Activated CD4-positive, alpha-beta memory T cell treated with anti-CD3 and anti-CD28 coated beads, Interleukin-2, amount 10 ng/mL, durations not matched to agents 7 days and 5 days (primary cell): ENCODE results near the gene MMP15. TPM values are rescaled to one million over a fixed set of nuclear protein-coding genes. Genes with fewer than 3 reads are reported as not detected.
A peak's percentile ranks its signal among the peaks of the same experiment; 100 is the strongest.
"Not testable (repeated sequence)": the region's sequence is repeated elsewhere in the genome, so short reads cannot be mapped to it uniquely, and the experiment has no call there.

Experiments used
- CTCF ChIA-PET: fragments of 350-600 bp; sonication (Branson Sonifier 250); formaldehyde crosslinking; loops from one replicate; lab custom pipeline; 2021; ENCODE audit warnings: antibody characterized with exemption, inconsistent platforms; lab: Charles Lee
- POLR2A ChIA-PET: fragments of 350-600 bp; sonication (Branson Sonifier 250); formaldehyde crosslinking; loops from one replicate; lab custom pipeline; 2021; ENCODE audit warnings: antibody characterized with exemption; lab: Charles Lee
- DNase-seq: peaks from one replicate; pipeline ENCODE4 v3.0.0-alpha.2; 2020
- H3K27ac Mint-ChIP-seq: one replicate; pipeline ENCODE4 v1.8.0; 2021; ENCODE audit warnings: mild to moderate bottlenecking, mixed read lengths
- H3K27me3 Mint-ChIP-seq: one replicate; pipeline ENCODE4 v1.8.0; 2021; ENCODE audit warnings: mixed read lengths
- H3K36me3 Mint-ChIP-seq: one replicate; pipeline ENCODE4 v1.8.0; 2021; ENCODE audit warnings: low read depth, mixed read lengths
- H3K4me1 Mint-ChIP-seq: one replicate; pipeline ENCODE4 v1.8.0; 2021; ENCODE audit warnings: mixed read lengths
- H3K4me3 Mint-ChIP-seq: one replicate; pipeline ENCODE4 v1.8.0; 2021; ENCODE audit warnings: mild to moderate bottlenecking, mixed read lengths
- H3K9me3 Mint-ChIP-seq: one replicate; pipeline ENCODE4 v1.8.0; 2021; ENCODE audit warnings: mixed read lengths
- total RNA-seq, 2 experiments: library from RNA; stranded (reverse); gene quantifications; one replicate each; pipeline ENCODE4 v1.2.3, GENCODE V29; 2021

The MMP15 gene
- total RNA-seq, 2 experiments from 2014 or later: 0.68 to 1.1 TPM

- Mint-ChIP-seq H3K9me3 (no peaks in the 10 kb centered on the region), H3K36me3 (no peaks in the 10 kb centered on the region), H3K27me3 (no peaks in the 10 kb centered on the region), H3K4me1 (peaks cover 3% of the 10 kb centered on the region), H3K27ac (no peak overlapping the region), H3K4me3 (no peak overlapping the region)
- ChIA-PET CTCF (interaction anchor here (0.7 kb wide), 1 partner anchor 12 kb away, joined by 5 read pairs; no protein-coding TSS in a partner anchor), POLR2A (no interaction called here)
- no peak for DNase-seq
Observed at GRCh38 chr16:58085584-58086251, 60.2 kb downstream of the MMP15 start.

DNA sequence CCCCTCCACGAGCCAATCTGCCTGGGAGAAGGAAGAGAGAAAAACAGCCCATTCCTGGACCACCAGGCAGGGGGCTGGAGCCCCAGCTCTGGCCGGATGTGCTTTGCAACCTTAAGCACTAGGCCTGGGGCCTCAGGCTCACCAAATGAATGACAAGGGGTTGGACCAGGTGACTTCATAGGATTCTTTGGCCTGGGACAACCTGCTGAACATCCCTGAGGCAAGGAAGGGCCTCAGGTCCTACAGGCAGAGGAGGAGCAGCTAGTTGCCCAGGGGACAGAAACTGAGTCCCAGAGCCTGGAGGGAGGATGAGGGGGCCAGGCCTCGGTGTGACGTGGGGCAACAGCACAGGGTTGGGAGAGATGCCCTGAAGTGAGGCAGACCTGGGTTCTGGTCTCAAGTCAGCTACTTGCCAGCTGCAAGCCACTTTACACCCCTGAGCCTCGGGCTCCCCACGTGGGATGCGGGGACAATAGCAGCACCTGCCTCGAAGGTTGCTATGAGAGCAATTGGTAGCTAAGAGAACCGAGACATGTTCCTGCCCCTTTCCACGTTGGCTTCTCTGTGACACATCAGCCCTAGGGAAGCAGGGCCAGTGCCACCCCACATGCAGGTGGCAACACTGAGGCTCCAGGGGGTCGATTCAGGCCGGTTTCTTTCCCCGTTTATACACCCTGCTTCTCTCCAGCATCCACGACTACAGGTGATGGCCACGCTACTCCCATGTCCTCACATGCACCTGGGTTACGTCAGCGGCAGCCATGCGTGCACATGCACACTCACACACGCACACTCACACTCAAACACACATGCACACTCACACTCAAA lies 61.0 kb downstream of the MMP15 start:
- no peak for DNase-seq
- POLR2A ChIA-PET: no interaction called here
- CTCF ChIA-PET: no interaction called here
- Mint-ChIP-seq H3K36me3 (no peaks in the 10 kb centered on the region), H3K27ac (no peak overlapping the region), H3K4me1 (peaks cover 3% of the 10 kb centered on the region), H3K4me3 (no peak overlapping the region), H3K27me3 (no peaks in the 10 kb centered on the region), H3K9me3 (no peaks in the 10 kb centered on the region)

DNA sequence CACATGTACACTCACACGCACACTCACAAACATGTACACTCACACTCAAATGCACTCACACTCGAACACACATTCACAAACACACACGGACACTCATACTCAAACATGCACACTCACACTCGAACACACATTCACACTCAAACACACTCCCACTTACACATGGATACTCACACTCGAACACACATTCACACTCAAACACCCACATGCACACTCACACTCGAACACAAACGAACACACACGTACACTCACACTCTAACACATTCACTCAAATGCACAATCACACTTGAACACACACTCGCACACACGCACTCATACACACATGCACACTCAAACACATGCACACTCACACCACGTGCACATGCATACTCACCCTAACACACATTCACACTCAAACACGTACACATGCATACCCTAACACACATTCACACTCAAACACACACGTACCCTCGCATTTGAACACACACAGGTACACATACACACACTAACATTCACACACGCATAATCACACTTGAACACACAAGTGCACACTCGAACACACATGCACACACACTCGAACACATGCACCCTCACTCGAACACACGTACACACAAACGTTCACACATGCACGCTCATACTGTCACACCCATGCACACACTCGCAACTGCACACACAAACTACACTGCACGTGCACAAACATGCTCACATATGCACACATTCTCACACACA lies 61.8 kb downstream of the MMP15 start:
- POLR2A ChIA-PET: no interaction called here

DNA sequence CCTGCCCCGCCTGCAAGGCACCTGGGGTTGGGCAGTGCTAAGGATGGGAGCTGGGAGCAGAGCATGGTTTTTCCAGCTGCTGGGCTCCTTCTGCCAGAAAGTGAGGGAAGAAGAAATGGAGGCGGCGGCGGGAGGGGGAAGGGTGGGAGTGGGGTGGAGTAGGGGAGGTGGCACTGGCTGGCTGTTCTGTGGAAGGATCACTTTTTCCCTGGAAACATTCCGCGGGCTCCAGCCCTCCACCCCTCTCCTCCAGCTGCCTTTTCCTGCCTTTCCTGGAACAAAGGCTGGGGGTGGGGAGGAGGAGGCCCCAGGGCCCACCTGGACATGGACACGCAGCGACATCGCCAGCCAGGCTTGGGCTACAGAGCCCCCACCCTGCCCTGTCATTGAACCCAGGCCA lies 62.5 kb downstream of the MMP15 start:
- POLR2A ChIA-PET: no interaction called here
- CTCF ChIA-PET: no interaction called here
- Mint-ChIP-seq H3K4me1 (peaks cover 3% of the 10 kb centered on the region), H3K36me3 (no peaks in the 10 kb centered on the region), H3K4me3 (no peak overlapping the region), H3K9me3 (no peaks in the 10 kb centered on the region), H3K27ac (no peak overlapping the region), H3K27me3 (peaks cover 3% of the 10 kb centered on the region)
- DNase-seq: no peak

More for the DNA sequence above, 61.8 kb downstream of the MMP15 start:
- Mint-ChIP-seq H3K27ac (no peak overlapping the region), H3K27me3 (peaks cover 3% of the 10 kb centered on the region), H3K4me3 (no peak overlapping the region), H3K4me1 (peaks cover 3% of the 10 kb centered on the region), H3K36me3 (no peaks in the 10 kb centered on the region), H3K9me3 (no peaks in the 10 kb centered on the region)
- CTCF ChIA-PET: no interaction called here
- DNase-seq: no peak

- POLR2A ChIA-PET, H3K4me3 Mint-ChIP-seq, H3K36me3 Mint-ChIP-seq, DNase-seq, H3K9me3 Mint-ChIP-seq, CTCF ChIA-PET, H3K27me3 Mint-ChIP-seq, H3K4me1 Mint-ChIP-seq, H3K27ac Mint-ChIP-seq: not testable (repeated sequence)
Observed at GRCh38 chr16:58090396-58090795, 64.8 kb downstream of the MMP15 start.

GRCh38 chr16:58094026-58094425 lies 68.5 kb downstream of the MMP15 start:
- Mint-ChIP-seq H3K36me3 (no peaks in the 10 kb centered on the region), H3K27ac (no peak overlapping the region), H3K27me3 (peaks cover 3% of the 10 kb centered on the region), H3K4me1 (peaks cover 12% of the 10 kb centered on the region), H3K9me3 (no peaks in the 10 kb centered on the region), H3K4me3 (no peak overlapping the region)
- ChIA-PET CTCF (no interaction called here), POLR2A (no interaction called here)
- no peak for DNase-seq

DNA sequence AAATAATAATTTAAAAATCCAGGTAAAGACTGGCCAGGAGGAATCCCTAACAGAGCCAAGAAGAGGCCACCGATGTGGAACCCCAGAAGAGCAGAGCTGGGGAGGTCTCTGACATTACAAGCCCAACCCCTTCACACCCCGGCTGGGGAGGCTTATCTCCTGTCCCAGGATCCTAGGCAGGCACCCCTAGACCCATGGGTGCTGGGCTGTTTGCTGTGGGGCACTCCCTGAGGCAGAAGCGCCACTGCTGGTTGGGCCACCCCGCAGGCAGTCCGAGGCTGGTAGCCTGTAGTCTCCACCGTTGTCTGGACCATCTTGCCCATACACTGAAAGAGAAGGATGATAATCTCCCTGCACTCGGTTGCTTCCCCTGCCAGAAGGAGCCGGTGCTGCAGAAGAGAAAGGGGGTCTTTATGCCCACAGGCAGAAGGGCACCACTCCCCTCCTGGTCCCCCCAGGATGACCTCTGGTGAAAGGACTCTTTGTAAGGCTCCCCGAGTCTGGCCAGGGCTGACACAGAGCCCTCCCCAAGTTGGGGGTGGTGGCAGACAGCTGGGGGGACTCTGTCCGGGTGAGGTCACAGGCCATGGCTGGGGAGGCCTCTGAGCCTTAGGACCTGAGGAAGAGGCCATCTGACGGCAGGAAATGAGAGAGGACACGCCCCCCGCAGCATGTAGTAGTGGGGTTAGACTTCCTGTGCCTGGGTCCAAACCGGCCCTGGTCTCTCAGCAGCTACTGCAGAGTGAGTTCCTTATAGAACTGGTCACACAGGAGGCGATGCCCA lies 69.4 kb downstream of the MMP15 start:
- H3K36me3 Mint-ChIP-seq: no peaks in the 10 kb centered on the region
- peaks cover 11% of the 10 kb centered on the region for H3K4me1 Mint-ChIP-seq
- ChIA-PET POLR2A (interaction anchor here (0.8 kb wide), 1 partner anchor 34 kb away, joined by 3 read pairs; the partner anchor contains the start of gene CFAP20), CTCF (interaction anchor here (0.6 to 1.4 kb wide), 3 partner anchors 20 to 270 kb away, joined by 3 read pairs; no protein-coding TSS in a partner anchor)
- no peak overlapping the region for H3K4me3 Mint-ChIP-seq
- H3K27me3 Mint-ChIP-seq: peaks cover 3% of the 10 kb centered on the region
- peak overlapping the region; percentile 19 for H3K27ac Mint-ChIP-seq
- peak; percentile 29 for DNase-seq
- no peaks in the 10 kb centered on the region for H3K9me3 Mint-ChIP-seq

- H3K27ac Mint-ChIP-seq: peak overlapping the region; percentile 19
- H3K27me3 Mint-ChIP-seq, H3K4me1 Mint-ChIP-seq, H3K9me3 Mint-ChIP-seq, H3K36me3 Mint-ChIP-seq, H3K4me3 Mint-ChIP-seq, DNase-seq: not testable (repeated sequence)
- POLR2A ChIA-PET: interaction anchor here (0.8 kb wide), 1 partner anchor 33 kb away, joined by 3 read pairs; the partner anchor contains the start of gene CFAP20
- CTCF ChIA-PET: interaction anchor here (0.6 to 1.4 kb wide), 3 partner anchors 21 to 269 kb away, joined by 3 read pairs; no protein-coding TSS in a partner anchor
Observed at GRCh38 chr16:58095575-58095960, 70.0 kb downstream of the MMP15 start.

- Mint-ChIP-seq H3K4me3 (no peak overlapping the region), H3K27ac (no peak overlapping the region), H3K9me3 (no peaks in the 10 kb centered on the region), H3K4me1 (peaks cover 9% of the 10 kb centered on the region), H3K27me3 (peaks cover 3% of the 10 kb centered on the region), H3K36me3 (no peaks in the 10 kb centered on the region)
- POLR2A ChIA-PET: no interaction called here
- CTCF ChIA-PET: interaction anchor here (0.5 to 2.5 kb wide), 4 partner anchors 13 to 199 kb away, joined by 3 to 14 read pairs (median 4); no protein-coding TSS in a partner anchor
- DNase-seq: no peak
Observed at GRCh38 chr16:58096249-58096648, 70.7 kb downstream of the MMP15 start.

Other genes with a start within 250 kb of the MMP15 start
- gene KIFC3, start 223.3 kb upstream of the MMP15 start, total RNA-seq: not detected
- gene CNGB1, start 54.6 kb upstream of the MMP15 start, total RNA-seq: not detected
- gene ZNF319, start 25.1 kb upstream of the MMP15 start, total RNA-seq: 10 to 100 TPM; 19.8 to 20.2 TPM
- 10 to 100 TPM; 48.4 to 54.2 TPM for gene USB1, start 24.3 kb upstream of the MMP15 start, total RNA-seq
- gene CFAP20, start 103.6 kb downstream of the MMP15 start, total RNA-seq: 10 to 100 TPM; 36.1 to 37.8 TPM
- gene CSNK2A2, start 172.4 kb downstream of the MMP15 start, total RNA-seq: 10 to 100 TPM; 67.5 to 67.9 TPM